Pancreas (tissue), 10 donors: ENCODE results near the gene CCDC88C. TPM values are rescaled to one million over a fixed set of nuclear protein-coding genes. Genes with fewer than 3 reads are reported as not detected.
A peak's percentile ranks its signal among the peaks of the same experiment; 100 is the strongest.

Source experiments
- ATAC-seq, 4 donors: fragments of 200-7000 bp; cut with Tn5 transposase; one replicate each; pipeline versions ENCODE4 v1.8.0 to v1.9.1; 2020; ENCODE audit warnings: mild to moderate bottlenecking in 4 of 4, moderate library complexity in 4 of 4
- DNase-seq, 6 donors: peaks; one replicate each; pipeline ENCODE4 v3.0.0-alpha.2; 2020
- FAIRE-seq: peaks from 2 replicates; lab custom pipeline; 2012; peaks lifted over from hg19 to GRCh38; lab: Jason Lieb, UNC
- H3K27ac ChIP-seq, 4 donors: fragments of 200-600 bp; sonication (generic); 1 replicate in 3 of 4; 2 replicates in 1 of 4; pipeline versions ENCODE4 v1.5.0 to v1.8.0; 2020
- H3K27me3 ChIP-seq, 4 donors: fragments of 200-600 bp; one replicate each; pipeline ENCODE4 v1.8.0; 2021
- H3K36me3 ChIP-seq, 3 donors: fragments of 200-600 bp; sonication (generic) in 1 of 3; one replicate each; pipeline versions ENCODE4 v1.5.0 to v1.8.0; 2020 to 2021
- H3K4me1 ChIP-seq, 3 donors: fragments of 200-600 bp; one replicate each; pipeline ENCODE4 v1.8.0; 2021
- H3K4me3 ChIP-seq, 4 donors: fragments of 200-600 bp; sonication (generic) in 2 of 4; one replicate each; pipeline versions ENCODE4 v1.5.0 to v1.8.0; 2020 to 2021
- H3K9me3 ChIP-seq, 4 donors: fragments of 200-600 bp; one replicate each; pipeline ENCODE4 v1.8.0; 2021
- CTCF ChIP-seq, 4 donors: fragments of 200-600 bp; sonication (generic) in 3 of 4; IDR thresholded peaks; one replicate each; pipeline versions ENCODE4 v1.5.0 to v1.8.0; 2021; ENCODE audit warnings: antibody characterized with exemption in 4 of 4
- WGBS, 2 donors: extraction: QIAGEN DNeasy Blood & Tissue Kit; methylation state at CpG; one replicate each; pipeline ENCODE4 v1.1.7; 2013; 5-methylcytosine and 5-hydroxymethylcytosine counted together
- intact Hi-C, 3 donors: fragments of 100-400 bp; cut with DNase I; formaldehyde crosslinking; loops; one replicate each; pipeline versions ENCODE4 v1.11.1 to v1.14.2; 2022
- polyA plus RNA-seq, 2 donors: library from polyadenylated mRNA; stranded (reverse); fragments of 200-250 nt; gene quantifications; one replicate each; pipeline ENCODE4 v1.2.3, GENCODE V29; 2013
- total RNA-seq, 6 donors: library from RNA; stranded (reverse); fragmentation: NEBNext Ultra II Directional in 4 of 6; extraction: Animal tissue kit (Norgen Biotek cat#: 25700) in 4 of 6; gene quantifications; one replicate each; pipeline versions ENCODE4 v1.2.1 to v1.2.4, GENCODE V29; 2021 to 2023
- donor health status: healthy with polysubstance abuse.
- donor health status: DM: no; HTN: no; CAD: no; lungs with moderate emphysema.
- donor health status: DM: no; HTN: no; CAD: no.
- donor health status: control.
- donor health status: control.
- donor health status: Bipolar disorder and iron deficiency.
- donor health status: DM: yes; HTN: yes; CAD: no.
- donor health status: DM: no; HTN: no; CAD: no.
- donor health status: DM: no; HTN: no; CAD: no.
- donor health status: DM: yes; HTN: yes; CAD: no.

Gene CCDC88C
- total RNA-seq, result 10 to 100 TPM; 11.5 to 20.2 (median 14.6) TPM
- 10 to 100 TPM; 10.3 to 19.9 TPM for polyA plus RNA-seq

GRCh38 chr14:91417120-91417982 is at the start of gene CCDC88C:
TSS of gene CCDC88C (minus strand) at chr14:91417820. CDS start at chr14:91417690, 130 bp downstream.
- WGBS, 2 donors, result 0% methylated on average over 91 to 103 of the region's 103 CpGs
- Histone ChIP-seq H3K4me1 (peaks cover 5 to 31% (median 15%) of the 10 kb centered on the region in 3 donors), H3K36me3 (no peaks in the 10 kb centered on the region), H3K9me3 (no peaks in the 10 kb centered on the region), H3K27me3 (no peaks in the 10 kb centered on the region), H3K4me3 (peak within 1 kb of the TSS; percentile 67 to 86 (median 72)), H3K27ac (peak within 1 kb of the TSS; percentile 17 to 51 (median 40))
- DNase-seq, result peak; percentile 73 to 90 (median 81)
- no peak for TF ChIP-seq CTCF (IDR thresholded peaks at IDR 0.05)
- ATAC-seq, result peak; percentile 51 to 72 (median 57)
- FAIRE-seq, result no peak
- intact Hi-C loops, result loop anchor here in 2 of 3 donors (5.0 kb wide), 1 partner anchor 95 kb away; no protein-coding TSS in a partner anchor

GRCh38 chr14:91466192-91466591 is 48.6 kb upstream of the CCDC88C start:
- ATAC-seq, result peak in 3 of 4 donors; percentile 54 to 74 (median 68)
- TF ChIP-seq CTCF (IDR thresholded peaks at IDR 0.05), result no peak
- Histone ChIP-seq H3K36me3 (peaks cover 0 to 76% (median 31%) of the 10 kb centered on the region in 3 donors), H3K9me3 (no peaks in the 10 kb centered on the region), H3K4me1 (peaks cover 0 to 4% (median 0%) of the 10 kb centered on the region in 3 donors), H3K4me3 (no peak overlapping the region), H3K27me3 (no peaks in the 10 kb centered on the region), H3K27ac (no peak overlapping the region)
- DNase-seq, result peak in 1 of 6 donors; percentile 15
- FAIRE-seq, result no peak
- WGBS, 2 donors, result 18 to 25% methylated on average over 4 of the region's 4 CpGs
- intact Hi-C loops, result no loop called here

GRCh38 chr14:91464615-91465205 is 47.1 kb upstream of the CCDC88C start:
- no peak for FAIRE-seq
- DNase-seq, result no peak
- peaks cover 0 to 76% (median 30%) of the 10 kb centered on the region in 3 donors for H3K36me3 ChIP-seq
- no peaks in the 10 kb centered on the region for H3K9me3 ChIP-seq
- 60 to 79% methylated on average over 3 of the region's 3 CpGs for WGBS, 2 donors
- TF ChIP-seq CTCF (IDR thresholded peaks at IDR 0.05), result no peak
- peaks cover 0 to 4% (median 0%) of the 10 kb centered on the region in 3 donors for H3K4me1 ChIP-seq
- no peak overlapping the region for H3K27ac ChIP-seq
- H3K27me3 ChIP-seq, result no peaks in the 10 kb centered on the region
- intact Hi-C loops, result no loop called here
- ATAC-seq, result no peak
- H3K4me3 ChIP-seq, result no peak overlapping the region

- Histone ChIP-seq H3K36me3 (peaks cover 0 to 68% (median 33%) of the 10 kb centered on the region in 3 donors), H3K9me3 (no peaks in the 10 kb centered on the region)
- no peak for FAIRE-seq
Measured at GRCh38 chr14:91458612-91459011, 41.0 kb upstream of the CCDC88C start.

More at GRCh38 chr14:91458612-91459011, 41.0 kb upstream of the CCDC88C start:
- Histone ChIP-seq H3K4me3 (no peak overlapping the region), H3K4me1 (no peaks in the 10 kb centered on the region), H3K27ac (no peak overlapping the region), H3K27me3 (no peaks in the 10 kb centered on the region)
- WGBS, 2 donors, result 86 to 92% methylated on average over 5 of the region's 5 CpGs
- intact Hi-C loops, result no loop called here
- no peak for TF ChIP-seq CTCF (IDR thresholded peaks at IDR 0.05)
- no peak for ATAC-seq
- no peak for DNase-seq
